Dermis lymphatic vessel endothelial cell (primary cell): Measurements from ENCODE around the gene MUC22. TPM values are rescaled to one million over a fixed set of nuclear protein-coding genes. Genes with fewer than 3 reads are reported as not detected.

Experiments
- total RNA-seq: library from RNA; depleted of rRNA; stranded (reverse); fragments of >200 nt; gene quantifications from 2 replicates; pipeline ENCODE4 v1.2.1, GENCODE V29; 2014

The MUC22 gene
- total RNA-seq: not detected in 2 replicates

DNA sequence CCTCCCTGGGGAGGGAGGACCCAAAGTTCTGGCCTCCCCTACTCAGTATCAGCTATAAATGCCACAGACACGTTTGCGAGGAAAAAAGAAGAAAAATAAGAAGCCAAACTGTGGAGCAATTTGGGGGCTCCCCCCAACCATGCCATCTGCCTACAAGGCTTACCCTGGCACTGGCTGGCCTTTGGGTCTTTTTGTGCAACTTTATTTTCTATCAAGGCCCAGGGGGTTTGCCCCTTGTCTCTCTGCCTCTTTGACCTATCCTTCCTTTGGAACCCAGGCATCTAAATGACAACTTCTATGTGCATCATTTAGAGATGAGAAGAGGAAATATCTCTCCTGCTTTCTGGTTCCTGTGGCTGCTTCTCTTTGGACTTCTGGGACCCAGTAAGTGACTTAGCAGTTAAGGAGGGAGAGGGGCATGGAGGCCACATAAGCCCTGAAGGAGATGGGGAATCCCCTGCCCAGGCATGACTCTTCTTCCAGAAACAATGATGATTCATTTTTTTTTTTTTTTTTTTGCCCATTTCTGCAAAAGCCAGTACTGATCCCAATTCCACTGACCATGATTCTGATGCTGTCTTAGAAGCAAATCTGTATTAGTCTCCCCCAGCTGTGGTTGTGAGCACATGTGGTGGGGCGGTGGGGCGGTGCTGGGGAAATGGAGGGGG lies at the start of gene MUC22:
MUC22 (plus strand) TSS at position 82 of the 668 bp plus-strand sequence; CDS start at position 315, 233 bp downstream.

DNA sequence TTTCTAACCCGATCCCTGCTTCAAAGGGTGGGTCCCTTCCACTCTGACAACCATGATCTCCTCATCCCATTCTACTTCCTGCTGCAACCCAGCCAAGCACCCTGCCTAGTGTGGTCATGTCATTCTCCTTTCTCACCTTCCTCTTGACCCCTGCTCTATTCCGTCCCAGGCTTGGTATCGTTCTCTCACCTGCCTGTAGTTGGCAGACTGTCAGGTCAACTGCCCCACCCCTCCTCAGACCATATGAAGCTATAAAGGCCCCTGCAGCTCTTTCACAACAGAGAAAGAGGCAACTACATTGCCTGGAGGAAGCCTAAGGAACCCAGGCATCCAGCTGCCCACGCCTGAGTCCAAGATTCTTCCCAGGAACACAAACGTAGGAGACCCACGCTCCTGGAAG lies 26.8 kb upstream of the MUC22 start, which contains the start of gene MUC21:
MUC21 (plus strand) TSS at position 280 of the 400 bp plus-strand sequence. CDS start 241 bp downstream, outside the sequence.

Other genes with a start within 250 kb of the MUC22 start
- gene DDR1, start 126.0 kb upstream of the MUC22 start, total RNA-seq: 4.8 and 5.7 TPM in 2 replicates
- gene GTF2H4, start 102.3 kb upstream of the MUC22 start, total RNA-seq: 10.4 and 12.7 TPM in 2 replicates
- 9.6 and 11.0 TPM in 2 replicates for gene VARS2, start 96.2 kb upstream of the MUC22 start, total RNA-seq
- not detected in 2 replicates for gene SFTA2, start 78.3 kb upstream of the MUC22 start, total RNA-seq
- not detected in 2 replicates for gene MUCL3, start 69.5 kb upstream of the MUC22 start, total RNA-seq
- gene MUC21, start 26.8 kb upstream of the MUC22 start, total RNA-seq: not detected in 2 replicates
- gene C6orf15, start 102.1 kb downstream of the MUC22 start, total RNA-seq: not detected in 2 replicates
- 3.7 and 4.0 TPM in 2 replicates for gene PSORS1C1, start 104.3 kb downstream of the MUC22 start, total RNA-seq
- gene CDSN, start 110.0 kb downstream of the MUC22 start, total RNA-seq: under 0.01 TPM in 1 of 2 replicates, not detected in the other
- gene PSORS1C2, start 128.6 kb downstream of the MUC22 start, total RNA-seq: not detected in 2 replicates
- gene CCHCR1, start 147.3 kb downstream of the MUC22 start, total RNA-seq: 9.3 and 9.6 TPM in 2 replicates
- 4.4 and 8.8 TPM in 2 replicates for gene TCF19, start 148.1 kb downstream of the MUC22 start, total RNA-seq
- not detected in 2 replicates for gene POU5F1, start 160.2 kb downstream of the MUC22 start, total RNA-seq